Heart left ventricle (tissue), 13 donors: ENCODE results near the gene SMCR8.

ENCODE experiments used
- CTCF ChIP-seq, 12 donors: fragments of 200-600 bp; sonication (generic) in 4 of 12; IDR thresholded peaks; one replicate each; pipeline versions ENCODE4 v1.5.0 to v1.8.0; 2018 to 2022; ENCODE audit warnings: antibody characterized with exemption in 12 of 12, mild to moderate bottlenecking in 5 of 12
- POLR2A ChIP-seq, 2 donors: fragments of 450-650 bp; IDR thresholded peaks; one replicate each; pipeline ENCODE4 v1.6.1; 2017; ENCODE audit warnings: antibody characterized with exemption in 2 of 2, mild to moderate bottlenecking in 2 of 2, moderate library complexity in 2 of 2
- donor health status: ischemic (EF 13 %, LVEDD 7.1; RV severe dilation, severe dysfunction).
- donor health status: DM: no; HTN: yes; CAD: no.
- donor health status: DM: no; HTN: no; CAD: no.
- donor health status: ischemic (EF 25% LVEDD 6.9; RV normal size, moderate dysfunction).
- donor health status: ischemic (EF 25% LVEDD 5.7; RV mildly dilated, moderate dysfunction).
- donor health status: ischemic (EF 35%, LVEDD 5.7; RV mildly dilated, moderate dysfunction).
- donor health status: nonischemic (EF 11% LVEDD 7.7; RV severe dilation, severe dysfunction).
- donor health status: DM: yes; HTN: yes; CAD: no.
- donor health status: PGD.
- donor health status: ischemic (EF 29% LVEDD 5.4; RV normal size, mild dysfunction).
- donor health status: nonischemic (EF 23%, LVEDD 6.1; RV moderate dilation, normal function).

GRCh38 chr17:18374216-18374615, 59.1 kb downstream of the SMCR8 start:
- no peak for TF ChIP-seq CTCF (IDR thresholded peaks at IDR 0.05)
- no peak for TF ChIP-seq POLR2A (IDR thresholded peaks at IDR 0.05)
